WERI-Rb-1 (cell line): ENCODE data around the gene SELENON.

Source experiments
- DNase-seq: peaks from one replicate; pipeline ENCODE4 v3.0.0-alpha.2; 2020
- H3K27ac ChIP-seq: fragments of 250-450 bp; sonication (Bioruptor Pico); 2 replicates; pipeline ENCODE4 v1.5.1; 2020; ENCODE audit warnings: mild to moderate bottlenecking, moderate library complexity
- H3K27me3 ChIP-seq: fragments of 250-450 bp; sonication (Bioruptor Pico); 2 replicates; pipeline ENCODE4 v1.5.1; 2021; ENCODE audit warnings: mild to moderate bottlenecking, low read depth, moderate library complexity; ENCODE audit not compliant: insufficient read depth, severe bottlenecking
- H3K36me3 ChIP-seq: fragments of 250-450 bp; sonication (Bioruptor Pico); 2 replicates; pipeline ENCODE4 v1.5.1; 2020; ENCODE audit warnings: mild to moderate bottlenecking, moderate library complexity
- H3K4me3 ChIP-seq: 2 replicates; pipeline ENCODE4 v1.5.1; 2011; ENCODE audit warnings: low read depth, mild to moderate bottlenecking, control low read depth, low read length
- H3K9me3 ChIP-seq: fragments of 250-450 bp; sonication (Bioruptor Pico); 2 replicates; pipeline ENCODE4 v1.5.1; 2021; ENCODE audit warnings: mild to moderate bottlenecking, moderate library complexity; ENCODE audit not compliant: severe bottlenecking
- TF ChIP-seq, protein P1 (sequence below): IDR thresholded peaks from 2 replicates; pipeline ENCODE4 v1.5.1; 2011; ENCODE audit warnings: low read depth, mild to moderate bottlenecking, control low read depth, inconsistent platforms, low read length

The SELENON gene

DNA sequence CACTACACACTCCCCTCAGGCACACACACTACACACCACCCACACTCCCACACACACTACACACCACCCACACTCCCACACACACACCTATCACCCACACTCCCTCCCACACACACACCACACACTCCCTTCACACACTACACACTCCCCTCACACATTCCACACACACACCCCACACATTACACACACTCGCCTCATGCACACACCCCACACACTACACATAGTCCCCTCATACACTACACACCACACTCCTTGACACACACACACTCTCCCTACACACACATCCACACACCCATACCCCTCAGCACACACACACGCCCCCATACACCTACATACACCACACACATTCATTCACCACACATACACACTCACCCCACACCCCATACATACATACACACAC lies 31.0 kb upstream of the SELENON start:
- Histone ChIP-seq H3K36me3 (no peaks in the 10 kb centered on the region), H3K27me3 (no peaks in the 10 kb centered on the region), H3K9me3 (no peaks in the 10 kb centered on the region), H3K27ac (no peak overlapping the region), H3K4me3 (no peak overlapping the region)
- no peak for DNase-seq
- TF ChIP-seq, protein P1, sequence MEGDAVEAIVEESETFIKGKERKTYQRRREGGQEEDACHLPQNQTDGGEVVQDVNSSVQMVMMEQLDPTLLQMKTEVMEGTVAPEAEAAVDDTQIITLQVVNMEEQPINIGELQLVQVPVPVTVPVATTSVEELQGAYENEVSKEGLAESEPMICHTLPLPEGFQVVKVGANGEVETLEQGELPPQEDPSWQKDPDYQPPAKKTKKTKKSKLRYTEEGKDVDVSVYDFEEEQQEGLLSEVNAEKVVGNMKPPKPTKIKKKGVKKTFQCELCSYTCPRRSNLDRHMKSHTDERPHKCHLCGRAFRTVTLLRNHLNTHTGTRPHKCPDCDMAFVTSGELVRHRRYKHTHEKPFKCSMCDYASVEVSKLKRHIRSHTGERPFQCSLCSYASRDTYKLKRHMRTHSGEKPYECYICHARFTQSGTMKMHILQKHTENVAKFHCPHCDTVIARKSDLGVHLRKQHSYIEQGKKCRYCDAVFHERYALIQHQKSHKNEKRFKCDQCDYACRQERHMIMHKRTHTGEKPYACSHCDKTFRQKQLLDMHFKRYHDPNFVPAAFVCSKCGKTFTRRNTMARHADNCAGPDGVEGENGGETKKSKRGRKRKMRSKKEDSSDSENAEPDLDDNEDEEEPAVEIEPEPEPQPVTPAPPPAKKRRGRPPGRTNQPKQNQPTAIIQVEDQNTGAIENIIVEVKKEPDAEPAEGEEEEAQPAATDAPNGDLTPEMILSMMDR = no peak

DNA sequence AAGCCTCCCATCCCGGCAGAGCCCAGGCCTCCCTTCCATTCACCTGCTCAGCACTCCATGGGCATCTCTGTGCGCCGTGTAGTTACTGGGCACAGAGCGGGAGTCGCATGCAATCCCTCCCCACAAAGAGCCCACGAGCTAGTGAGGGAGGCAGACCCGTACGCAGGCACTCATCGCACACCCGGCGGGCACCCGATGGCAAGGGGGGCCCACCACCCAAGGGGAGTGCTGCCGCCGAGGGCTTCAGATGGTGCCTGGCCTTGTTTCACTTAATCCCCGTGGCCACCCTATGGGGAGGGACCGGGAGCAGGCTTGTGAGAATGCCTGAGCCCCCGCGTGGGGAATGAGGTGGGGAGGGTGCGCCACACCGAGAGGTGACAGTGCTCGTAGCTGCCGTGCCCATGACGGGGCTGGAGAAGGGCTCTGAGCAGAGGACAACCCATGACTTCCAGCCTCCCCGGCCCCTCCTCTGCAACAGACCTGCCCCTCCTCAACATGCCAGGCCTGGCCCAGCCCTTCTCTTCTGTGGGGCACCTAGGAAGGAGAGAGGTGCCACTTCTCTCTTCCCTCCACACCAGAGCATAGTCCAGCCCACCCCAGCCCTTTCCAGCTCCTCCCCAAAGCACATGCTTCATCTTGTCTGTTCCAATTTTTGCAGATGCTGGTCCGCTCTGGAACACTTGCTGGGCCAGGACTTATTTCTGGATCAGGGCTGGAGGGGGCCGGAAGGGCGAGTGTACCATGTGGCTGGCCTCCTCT lies 30.2 kb upstream of the SELENON start:
- Histone ChIP-seq H3K36me3 (no peaks in the 10 kb centered on the region), H3K4me3 (no peak overlapping the region), H3K9me3 (no peaks in the 10 kb centered on the region), H3K27me3 (no peaks in the 10 kb centered on the region), H3K27ac (no peak overlapping the region; the same call in 1 of the 2 replicates)
- no peak for DNase-seq
- TF ChIP-seq, protein P1 = no peak

DNA sequence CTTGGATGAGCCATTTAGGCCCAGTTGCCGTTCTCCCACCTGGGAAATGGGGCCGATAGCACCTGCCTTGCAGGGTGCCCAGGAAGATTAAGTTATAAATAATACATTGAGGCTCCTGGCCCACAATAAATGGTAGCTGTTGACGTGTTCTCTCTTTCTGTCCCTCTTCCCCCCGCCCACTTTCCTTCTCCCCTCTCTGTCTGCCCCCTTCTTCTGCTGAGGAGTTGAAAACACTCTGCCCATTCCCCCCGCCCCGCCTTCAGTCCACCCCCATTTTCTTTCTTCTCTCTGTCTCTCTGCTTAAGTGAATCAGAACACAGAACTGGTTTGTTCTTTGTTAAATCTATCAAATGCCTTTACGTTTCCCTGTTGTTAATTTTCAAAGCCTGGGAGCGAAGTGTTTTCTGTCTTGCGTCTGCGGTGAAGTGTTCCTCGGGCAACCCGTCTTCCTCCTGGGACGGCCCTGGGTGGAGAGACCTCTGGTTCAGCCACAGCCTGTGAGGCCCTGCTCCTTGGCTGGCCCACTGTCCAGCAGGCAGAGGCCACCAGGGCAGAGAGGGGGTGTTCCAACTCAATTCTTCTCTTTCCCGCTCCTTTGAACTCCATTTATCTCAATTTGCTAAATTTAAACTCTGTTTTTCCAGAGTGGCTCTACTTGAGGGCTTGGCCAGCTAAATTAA lies 29.3 kb upstream of the SELENON start:
- TF ChIP-seq, protein P1 = no peak
- Histone ChIP-seq H3K36me3 (no peaks in the 10 kb centered on the region), H3K9me3 (no peaks in the 10 kb centered on the region), H3K27ac (peak overlapping the region; percentile 93), H3K4me3 (peak overlapping the region; percentile 40), H3K27me3 (no peaks in the 10 kb centered on the region)
- no peak for DNase-seq

DNA sequence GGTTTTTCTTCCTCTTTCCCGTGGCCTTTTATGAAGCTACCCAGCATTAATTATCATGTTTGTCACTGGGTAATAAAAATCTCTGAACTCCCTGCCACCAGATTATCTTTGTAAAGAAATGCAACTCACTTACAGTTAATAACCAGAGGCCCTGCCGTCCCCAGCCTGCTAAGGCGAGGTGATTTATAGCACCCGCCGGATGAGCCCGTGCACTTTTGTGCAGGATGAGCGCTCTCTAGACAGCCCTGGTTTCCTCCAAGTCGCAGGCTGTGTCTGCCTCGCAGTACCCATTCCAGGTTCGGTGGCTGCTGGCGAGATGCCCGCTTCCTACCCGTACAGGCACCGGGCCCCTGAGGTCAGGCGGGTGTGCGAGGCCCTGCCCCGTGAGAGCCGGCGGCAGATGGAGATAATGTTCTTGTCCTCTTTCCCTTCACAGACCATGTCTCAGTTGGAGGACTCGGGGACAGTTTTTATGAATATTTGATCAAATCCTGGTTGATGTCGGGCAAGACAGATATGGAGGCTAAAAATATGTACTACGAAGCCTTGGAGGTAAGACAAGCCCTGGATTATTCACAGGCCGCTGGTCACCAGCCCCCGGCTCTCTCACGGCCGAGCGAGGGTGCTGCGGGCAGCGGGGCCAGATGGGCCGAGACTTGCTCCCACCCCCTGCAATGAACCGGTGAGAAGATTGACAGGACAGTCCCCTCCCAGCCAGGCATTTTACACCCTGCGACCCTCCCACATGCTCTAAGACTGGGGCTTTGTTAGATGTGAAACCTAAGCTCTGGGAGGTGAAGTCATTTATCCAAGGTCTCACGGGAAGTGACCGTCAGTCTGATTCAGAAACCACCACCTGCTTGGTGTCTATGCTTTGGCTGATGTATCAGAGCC lies 28.5 kb upstream of the SELENON start:
- DNase-seq = peak; percentile 95
- no peaks in the 10 kb centered on the region for H3K27me3 ChIP-seq
- H3K36me3 ChIP-seq = no peaks in the 10 kb centered on the region
- TF ChIP-seq, protein P1 = no peak
- no peaks in the 10 kb centered on the region for H3K9me3 ChIP-seq
- peak overlapping the region; percentile 93 for H3K27ac ChIP-seq
- H3K4me3 ChIP-seq = peak overlapping the region; percentile 40

DNA sequence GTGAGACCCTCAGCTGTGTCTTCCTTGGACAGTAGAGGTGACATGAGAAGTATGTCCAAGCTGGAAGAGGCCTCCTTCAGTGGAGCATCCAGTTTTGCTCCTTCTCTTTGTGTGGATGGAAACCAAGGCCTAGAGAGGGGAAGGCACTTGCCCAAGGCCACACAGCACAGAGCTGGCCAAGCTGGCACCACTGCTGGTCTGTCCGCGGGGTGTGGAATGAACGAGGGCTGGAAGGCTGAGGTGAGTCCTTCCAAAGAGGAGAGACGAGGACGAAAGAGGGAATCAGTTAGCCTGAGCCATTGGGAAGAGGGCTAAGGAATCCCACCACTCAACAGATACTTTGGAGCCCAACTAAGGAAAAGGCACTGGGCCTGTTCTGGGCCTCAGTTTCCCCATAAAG lies 27.8 kb upstream of the SELENON start:
- Histone ChIP-seq H3K4me3 (no peak overlapping the region), H3K27ac (peak overlapping the region; percentile 93), H3K36me3 (no peaks in the 10 kb centered on the region), H3K9me3 (no peaks in the 10 kb centered on the region), H3K27me3 (no peaks in the 10 kb centered on the region)
- DNase-seq = no peak
- TF ChIP-seq, protein P1 = no peak
